HG02943 (cell line): ENCODE data around the gene TDRKH.

Experiments
- ATAC-seq: cut with Tn5 transposase; IDR thresholded peaks from one replicate; pipeline ENCODE4 v1.9.1; 2021; ENCODE audit warnings: mild to moderate bottlenecking, low read depth, moderate library complexity; ENCODE audit not compliant: unreplicated experiment

The TDRKH gene, protein sequence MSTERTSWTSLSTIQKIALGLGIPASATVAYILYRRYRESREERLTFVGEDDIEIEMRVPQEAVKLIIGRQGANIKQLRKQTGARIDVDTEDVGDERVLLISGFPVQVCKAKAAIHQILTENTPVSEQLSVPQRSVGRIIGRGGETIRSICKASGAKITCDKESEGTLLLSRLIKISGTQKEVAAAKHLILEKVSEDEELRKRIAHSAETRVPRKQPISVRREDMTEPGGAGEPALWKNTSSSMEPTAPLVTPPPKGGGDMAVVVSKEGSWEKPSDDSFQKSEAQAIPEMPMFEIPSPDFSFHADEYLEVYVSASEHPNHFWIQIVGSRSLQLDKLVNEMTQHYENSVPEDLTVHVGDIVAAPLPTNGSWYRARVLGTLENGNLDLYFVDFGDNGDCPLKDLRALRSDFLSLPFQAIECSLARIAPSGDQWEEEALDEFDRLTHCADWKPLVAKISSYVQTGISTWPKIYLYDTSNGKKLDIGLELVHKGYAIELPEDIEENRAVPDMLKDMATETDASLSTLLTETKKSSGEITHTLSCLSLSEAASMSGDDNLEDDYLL

DNA sequence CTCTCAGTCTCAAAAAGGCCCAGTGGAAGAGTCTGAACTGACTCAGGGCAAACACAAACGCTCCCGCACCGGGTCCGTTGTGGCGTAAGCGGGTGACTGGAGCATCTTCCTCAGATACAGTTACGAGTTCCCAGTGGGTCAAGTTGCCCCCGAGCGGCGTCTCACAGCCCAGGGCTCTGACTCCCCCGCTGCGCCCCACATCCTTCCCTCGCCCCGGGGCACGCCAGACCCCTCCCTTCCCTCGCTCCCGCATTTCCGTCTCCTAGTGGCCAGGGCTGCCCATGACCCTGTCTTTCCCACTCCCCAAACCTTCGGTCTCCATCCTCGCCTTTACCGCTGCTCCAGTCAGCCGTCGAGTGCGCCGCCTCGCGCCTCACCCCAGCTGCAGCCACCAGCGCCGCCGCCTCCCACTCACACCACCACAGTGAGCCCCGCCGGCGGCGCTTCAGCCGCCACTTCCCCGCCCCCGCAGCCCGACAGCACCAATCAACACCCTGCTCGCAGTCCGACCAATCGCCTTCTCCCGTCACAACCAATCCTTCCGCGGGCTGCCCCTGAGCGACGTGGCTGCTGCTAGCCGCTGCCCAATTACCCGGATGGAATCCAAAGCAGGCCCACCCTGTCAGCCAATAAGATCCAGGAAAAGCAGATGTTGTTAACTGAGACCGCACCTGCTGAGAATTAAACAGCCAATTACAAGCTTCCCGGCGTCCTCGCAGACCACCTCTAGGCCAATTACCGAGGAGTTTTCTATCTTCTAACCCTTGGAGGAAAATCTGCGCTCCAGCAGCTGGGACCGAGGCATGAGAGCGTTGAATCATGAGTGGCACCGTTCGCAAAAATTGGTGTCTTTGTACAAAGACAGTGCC lies at the start of gene TDRKH:
TDRKH (minus strand) TSS at position 430 of the 869 bp plus-strand sequence. CDS start 7,478 bp downstream, outside the sequence.
- peak; percentile 96 for ATAC-seq

DNA sequence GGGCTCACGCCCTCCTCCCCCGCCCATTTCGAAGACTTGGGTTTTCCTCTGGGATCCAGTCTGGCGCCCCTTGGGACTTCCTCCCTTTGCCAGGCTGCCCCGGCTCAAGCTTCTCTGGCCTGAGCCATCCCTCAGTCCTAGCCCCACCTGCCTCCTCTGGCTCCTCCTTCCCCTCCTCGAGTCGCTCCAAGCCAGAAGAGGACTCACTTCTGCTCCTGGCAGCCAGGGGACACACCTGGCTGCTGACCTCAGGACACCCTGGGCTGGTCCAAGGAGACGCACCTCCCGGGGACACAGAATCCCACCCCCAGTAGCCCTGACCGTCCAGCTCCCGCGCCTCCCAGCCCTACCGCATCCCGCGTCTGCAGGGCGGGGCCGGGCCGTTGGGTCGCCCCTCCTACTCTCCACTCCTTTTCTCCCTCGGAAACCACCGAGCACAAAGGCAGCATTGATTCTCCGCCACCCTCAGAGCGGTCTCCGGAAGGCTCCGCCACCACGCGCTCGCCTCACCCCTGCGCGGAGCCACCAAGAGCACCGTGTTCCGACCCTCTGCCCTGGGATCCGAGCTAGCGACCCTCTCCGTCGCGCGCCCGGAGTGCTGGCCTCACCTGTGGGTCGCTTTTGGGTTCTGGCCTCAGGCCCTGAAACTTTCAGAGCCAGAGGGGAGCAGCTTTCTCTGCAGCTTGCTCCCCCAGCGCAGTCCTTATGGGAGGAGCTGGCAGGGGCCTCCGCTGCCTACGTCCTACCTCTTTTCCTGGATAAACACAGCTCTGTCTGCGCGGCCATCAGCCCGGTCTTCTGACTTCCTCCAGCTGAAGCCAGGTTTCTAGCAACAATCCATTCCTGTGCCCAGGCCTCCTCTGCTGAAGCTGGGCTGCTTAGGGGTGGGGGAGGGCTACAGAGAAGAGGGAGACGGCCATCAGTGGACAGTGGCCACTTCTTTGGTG lies 49.4 kb upstream of the TDRKH start, which contains the start of gene C2CD4D:
C2CD4D (minus strand) TSS at position 364 of the 947 bp plus-strand sequence. CDS start 831 bp downstream, outside the sequence.
- ATAC-seq: no peak

DNA sequence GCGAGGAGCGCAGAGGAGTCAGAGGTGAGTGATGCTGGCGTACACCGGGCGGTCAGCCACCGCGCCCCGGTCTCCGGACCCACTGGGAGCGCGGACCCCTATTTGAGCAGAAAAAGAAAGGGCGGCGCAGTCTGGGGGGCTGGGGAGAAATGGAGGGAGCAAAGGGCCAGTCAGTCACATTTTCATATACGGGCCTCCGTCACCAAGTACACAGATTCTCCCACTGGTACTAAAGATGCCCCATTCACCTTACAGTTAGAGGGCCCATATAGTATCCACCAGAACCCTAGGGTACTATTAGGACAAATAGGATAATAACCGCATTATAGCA lies 48.7 kb upstream of the TDRKH start:
- no peak for ATAC-seq

DNA sequence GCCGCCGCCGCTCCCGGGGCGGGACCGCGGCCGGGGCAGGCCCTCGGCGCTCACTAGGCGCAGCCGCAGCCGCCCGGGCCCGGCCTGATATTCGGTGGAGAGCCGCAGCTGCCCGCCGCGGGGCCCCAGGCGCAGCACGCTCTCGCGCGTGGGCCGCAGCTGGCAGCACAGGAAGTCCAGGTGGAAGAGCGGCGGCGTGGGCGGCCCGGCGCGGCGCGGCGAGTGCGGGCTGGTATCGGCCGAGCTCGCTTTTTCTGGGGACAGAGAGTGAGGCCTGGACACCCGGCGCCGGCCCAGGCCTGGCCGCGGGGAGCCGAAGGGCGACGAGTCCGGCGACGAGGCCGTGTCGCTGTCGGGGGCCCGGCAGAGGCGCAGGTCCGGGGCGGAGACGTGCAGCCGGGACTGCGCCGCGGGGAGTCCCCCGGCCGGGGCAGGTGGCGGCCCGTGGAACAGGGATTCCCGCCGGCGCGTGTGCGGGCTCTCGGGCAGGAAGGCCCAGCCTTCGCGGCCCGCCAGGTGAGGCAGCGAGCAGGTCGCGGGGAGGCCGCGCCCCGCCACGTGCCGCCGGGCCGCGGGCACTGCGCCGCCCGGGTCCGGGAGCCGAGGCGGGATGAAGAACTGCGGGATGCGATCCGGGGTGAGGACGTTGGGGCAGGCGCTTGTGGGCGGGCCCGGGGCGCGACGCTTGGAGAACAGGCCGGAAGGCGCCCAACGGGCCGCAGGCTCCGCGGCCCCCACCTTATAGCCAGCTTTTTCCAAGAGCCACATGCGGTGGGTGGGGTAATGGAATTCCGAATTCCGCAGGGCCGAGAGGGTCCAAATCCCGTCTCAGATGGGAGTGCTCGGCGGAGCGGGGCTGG lies 48.2 kb upstream of the TDRKH start:
- no peak for ATAC-seq

DNA sequence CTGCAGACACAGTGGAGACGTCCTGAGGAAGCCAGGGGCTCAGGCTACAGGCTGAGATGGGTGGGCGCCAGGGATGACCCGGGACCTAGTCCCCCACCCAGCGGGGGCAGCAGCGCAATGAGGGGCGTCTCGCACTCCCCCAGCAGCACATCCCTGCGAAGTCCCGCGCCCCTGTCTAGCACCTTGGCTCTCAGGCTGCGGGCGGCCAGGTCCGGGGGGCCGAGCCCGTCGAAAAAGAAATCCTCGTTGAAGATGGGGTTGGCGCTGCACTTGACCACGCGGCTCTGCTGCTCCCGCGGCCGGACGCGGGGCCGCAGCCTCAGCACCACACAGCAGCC lies 47.6 kb upstream of the TDRKH start:
- ATAC-seq: no peak

DNA sequence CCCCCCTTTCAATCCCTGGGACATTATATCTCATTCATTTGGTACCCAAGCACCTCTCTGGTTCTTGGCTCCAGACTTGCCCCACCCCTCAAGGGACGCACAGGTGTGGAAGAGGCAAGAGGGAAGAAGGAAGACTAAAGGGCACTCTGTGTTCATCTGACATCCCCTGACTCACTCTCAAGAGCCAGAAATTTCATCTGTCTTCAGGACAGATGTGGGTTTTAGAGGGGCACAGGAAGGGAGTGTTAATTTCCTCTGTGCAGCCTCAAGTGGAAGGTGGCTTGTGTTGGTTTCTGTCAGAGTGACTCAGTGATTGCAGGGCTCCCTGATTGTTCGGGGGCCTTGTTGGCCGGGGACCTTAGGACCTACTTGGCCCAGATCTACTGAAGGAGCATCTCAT lies 46.9 kb upstream of the TDRKH start:
- no peak for ATAC-seq

DNA sequence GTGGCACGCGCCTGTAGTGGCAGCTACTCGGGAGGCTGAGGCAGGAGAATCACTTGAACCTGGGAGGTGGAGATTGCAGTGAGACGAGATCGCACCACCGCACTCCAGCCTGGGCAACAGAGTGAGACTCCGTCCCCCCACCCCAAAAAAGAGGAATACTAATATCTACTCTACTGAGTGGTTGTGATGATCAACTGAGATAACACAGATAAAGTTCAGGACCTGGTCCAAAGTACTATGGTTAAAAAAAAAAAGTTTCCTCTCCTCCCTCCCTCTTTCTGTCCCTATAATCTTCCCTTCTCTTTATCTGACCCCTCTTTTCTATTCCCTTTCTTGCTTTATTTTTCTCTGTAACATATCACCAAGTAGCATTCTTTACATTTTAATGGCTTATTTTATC lies 45.3 kb upstream of the TDRKH start:
- ATAC-seq: no peak

DNA sequence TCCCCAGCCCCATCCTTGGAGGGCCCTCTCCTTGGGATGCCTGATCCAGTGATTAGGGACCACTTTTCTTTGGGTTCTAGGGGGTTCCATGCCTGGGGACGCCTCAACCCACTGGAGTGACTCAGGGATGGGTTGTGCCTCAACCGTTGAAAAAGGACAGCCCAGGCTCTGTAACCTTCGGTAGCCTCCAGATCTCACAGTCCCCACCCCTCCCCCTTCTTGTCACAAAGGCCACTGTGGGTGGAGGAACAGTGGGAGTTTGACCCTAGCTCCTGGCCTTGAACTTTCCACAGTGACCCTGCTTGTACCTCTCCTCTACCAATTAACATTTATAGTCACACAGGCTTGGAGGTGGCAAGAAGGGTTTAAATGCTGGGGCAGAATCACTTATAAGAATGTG lies 43.9 kb upstream of the TDRKH start:
- ATAC-seq: no peak

DNA sequence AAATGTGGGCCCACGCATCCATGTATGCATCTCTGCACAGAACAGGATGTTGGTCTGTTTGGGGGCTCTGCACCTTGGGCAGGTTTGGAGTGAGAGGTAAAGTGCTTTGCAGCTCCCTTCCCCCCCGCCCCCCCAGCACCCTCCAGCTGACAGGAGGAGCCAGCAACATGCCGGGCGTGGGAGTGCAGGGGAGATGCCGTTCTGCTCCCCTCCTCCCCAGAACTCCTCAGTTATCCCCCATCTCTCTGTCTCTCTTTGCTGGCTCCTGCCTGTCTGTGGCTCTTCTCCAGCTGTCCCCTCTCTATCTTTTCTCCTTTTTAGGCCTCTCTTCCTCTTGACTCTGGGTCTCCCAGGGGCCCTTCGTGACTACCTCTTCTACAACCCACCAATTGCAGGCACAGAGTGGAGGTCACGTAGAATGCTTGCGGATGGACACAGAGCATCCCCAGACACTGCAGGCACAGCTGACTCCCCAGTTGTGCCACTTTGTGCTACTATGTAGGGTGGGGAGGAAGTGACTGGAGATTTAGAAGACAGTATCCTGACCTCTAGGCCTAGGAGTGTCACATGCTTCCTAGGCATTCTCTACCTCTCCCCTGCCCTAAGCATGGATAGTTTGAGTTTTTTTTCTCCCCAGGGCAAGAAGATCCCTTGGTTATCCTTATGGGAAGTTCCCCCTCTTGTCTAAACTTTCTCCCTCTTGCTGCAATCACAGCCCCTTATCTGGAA lies 43.0 kb upstream of the TDRKH start:
- no peak for ATAC-seq

DNA sequence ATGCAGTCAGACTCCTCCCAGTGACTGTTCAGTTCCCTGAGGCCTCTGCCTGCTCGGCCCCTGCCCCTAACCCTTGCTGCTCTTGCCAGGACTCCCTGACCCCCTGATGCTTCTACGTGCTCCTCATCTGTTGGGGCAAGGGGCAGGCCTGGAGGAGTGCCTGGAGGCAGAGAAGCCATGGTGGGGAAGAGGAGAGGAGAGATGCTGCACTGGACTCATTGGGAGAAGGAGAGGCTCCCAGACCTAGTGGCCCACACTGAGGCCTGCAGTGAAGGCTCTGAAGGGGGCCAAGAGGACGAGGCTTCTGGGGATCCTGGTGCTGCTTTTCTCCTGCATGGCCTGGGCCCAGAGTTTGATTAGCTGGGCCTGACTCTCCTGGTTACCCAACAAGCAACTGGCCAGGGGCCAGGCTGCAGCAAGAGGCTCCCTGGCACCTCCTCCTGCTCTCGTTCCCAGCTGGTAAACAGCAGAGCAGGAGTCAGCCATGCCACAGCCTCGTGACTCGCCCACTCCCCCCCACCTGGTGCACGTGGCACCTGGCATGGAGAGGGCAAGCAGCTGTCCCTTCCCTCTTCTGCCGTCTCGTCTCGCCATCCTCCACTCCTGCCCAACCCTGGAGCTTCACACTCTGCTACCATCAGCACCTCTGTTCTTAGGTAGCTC lies 42.1 kb upstream of the TDRKH start:
- no peak for ATAC-seq

DNA sequence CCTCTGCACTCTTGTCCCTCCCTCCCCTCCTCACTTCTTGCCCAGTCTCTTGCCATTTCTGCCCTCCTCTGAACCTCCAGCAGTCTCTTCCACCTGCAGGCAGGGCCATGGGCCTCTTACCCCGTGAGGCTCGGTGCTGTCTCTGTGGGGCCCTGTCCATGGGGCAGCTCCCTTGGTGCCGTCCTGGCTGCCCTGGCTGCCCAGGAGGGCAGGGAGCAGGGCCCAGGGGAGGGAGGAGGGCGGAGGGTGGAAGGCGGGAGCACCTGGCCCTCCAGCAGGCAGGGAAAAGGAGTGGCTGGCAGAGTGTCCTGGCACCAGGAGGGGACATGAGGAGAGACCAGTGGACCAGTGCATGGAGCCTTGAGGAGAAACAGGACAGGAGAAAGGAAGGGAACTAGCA lies 41.3 kb upstream of the TDRKH start, which contains the start of gene RORC:
RORC (minus strand) TSS at position 198 of the 400 bp plus-strand sequence; CDS start at position 160, 38 bp downstream.
- no peak for ATAC-seq

DNA sequence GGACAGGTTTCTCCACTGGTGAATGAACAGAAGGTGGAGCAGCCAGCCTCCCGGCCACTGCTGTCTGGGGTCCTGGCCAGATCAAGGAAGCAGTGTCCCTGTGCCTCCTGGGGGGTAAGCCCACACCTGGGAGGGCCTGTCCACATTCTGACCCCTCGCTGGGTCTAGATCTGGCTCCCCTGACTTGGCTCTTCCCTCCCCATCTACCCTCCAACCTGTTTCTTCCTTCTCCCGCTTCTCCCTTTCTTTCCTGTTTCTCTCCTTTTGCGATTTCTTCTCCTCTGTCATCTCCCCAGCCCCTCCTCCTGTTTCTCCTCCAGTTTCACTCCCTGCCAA lies 40.9 kb upstream of the TDRKH start:
- ATAC-seq: no peak

DNA sequence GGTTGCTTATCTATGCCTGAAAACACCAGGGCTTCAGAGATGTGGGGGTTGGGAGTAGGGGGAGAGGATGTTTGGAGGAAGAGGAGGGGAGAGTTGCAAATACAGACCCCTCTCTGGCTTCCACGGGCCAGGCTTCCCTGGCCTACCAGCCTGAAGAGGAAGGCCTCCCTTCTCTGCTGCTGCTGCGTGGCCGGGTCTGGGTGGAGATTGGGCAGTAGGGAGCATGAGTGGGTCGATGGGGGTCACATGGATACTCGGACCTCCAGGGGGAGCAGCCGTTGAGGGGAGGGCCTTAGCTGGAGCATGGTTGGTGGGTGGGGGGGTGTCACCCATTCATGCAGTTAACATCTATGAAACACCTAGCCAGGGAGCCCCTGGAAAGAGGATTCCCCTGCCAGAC lies 39.8 kb upstream of the TDRKH start:
- no peak for ATAC-seq

DNA sequence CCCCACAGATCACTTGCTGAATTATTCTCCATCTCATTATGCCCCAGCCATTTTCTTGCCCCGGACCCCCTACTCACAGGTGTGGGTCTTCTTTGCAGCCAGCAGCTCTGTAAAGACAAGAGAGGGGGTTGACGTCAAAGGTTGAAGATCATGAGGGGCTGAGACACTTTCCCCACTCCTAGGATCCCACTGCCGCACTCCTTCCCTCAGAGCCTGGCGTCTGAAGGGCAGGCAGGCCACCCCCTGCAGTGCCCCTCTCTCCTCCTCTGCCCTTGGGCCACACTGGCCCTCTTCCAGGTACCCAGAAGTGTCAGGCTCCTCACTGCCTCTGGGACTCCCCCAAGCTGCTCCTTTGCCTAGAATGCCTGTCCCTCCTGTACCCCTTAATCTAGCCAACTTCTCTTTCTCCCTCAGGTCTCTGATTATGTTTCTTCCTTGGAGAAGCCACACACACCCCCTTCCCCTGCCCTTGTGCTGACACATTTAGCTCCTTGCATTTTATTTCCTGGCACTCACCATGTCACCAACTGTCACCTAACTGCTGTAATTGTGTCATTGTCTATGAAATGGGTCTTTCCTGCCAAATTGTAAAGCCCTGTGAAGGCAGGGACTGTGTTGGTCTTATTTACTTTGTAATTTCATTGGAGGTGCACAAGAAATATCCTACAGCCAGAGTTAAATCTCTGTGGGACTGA lies 39.2 kb upstream of the TDRKH start:
- no peak for ATAC-seq

DNA sequence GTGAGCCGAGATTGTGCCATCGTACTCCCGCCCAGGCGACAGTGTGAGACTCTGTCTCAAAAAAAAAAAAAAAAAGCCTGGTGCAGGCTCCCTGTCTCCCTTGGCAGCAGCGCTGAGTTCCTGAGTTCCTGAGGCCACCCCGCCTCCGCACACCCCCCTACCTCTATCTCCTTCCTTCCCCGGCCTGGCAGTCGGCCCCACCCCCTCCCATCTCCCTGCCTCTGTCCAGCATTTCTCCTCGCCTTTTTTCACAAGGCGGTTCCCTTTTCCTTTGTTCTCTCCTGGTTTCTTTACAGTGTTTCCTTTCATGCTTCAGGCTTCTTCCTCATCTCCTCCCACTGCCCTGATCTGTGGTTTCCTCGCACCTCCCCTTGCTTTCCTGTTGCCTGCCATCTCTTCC lies 38.6 kb upstream of the TDRKH start:
- ATAC-seq: no peak

DNA sequence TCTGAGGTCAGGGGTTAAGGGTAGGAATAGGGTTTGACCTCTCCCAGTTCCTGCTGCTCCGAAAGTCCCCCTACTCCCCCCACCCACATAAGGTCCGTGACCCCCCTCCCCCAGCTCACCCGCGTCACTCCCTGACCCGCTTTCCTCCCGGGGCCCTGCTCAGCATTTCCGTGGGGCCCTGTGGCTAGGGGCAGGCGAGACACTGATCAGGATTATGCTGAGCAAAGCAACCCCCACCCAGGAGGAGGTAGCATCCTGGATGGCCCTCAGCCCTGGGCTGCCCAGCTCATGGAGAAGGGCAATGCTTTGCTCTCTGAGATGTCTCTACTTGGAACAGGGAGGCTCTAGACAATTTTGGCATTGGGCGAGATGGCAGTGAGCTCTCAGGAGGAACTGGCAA lies 37.6 kb upstream of the TDRKH start:
- no peak for ATAC-seq

DNA sequence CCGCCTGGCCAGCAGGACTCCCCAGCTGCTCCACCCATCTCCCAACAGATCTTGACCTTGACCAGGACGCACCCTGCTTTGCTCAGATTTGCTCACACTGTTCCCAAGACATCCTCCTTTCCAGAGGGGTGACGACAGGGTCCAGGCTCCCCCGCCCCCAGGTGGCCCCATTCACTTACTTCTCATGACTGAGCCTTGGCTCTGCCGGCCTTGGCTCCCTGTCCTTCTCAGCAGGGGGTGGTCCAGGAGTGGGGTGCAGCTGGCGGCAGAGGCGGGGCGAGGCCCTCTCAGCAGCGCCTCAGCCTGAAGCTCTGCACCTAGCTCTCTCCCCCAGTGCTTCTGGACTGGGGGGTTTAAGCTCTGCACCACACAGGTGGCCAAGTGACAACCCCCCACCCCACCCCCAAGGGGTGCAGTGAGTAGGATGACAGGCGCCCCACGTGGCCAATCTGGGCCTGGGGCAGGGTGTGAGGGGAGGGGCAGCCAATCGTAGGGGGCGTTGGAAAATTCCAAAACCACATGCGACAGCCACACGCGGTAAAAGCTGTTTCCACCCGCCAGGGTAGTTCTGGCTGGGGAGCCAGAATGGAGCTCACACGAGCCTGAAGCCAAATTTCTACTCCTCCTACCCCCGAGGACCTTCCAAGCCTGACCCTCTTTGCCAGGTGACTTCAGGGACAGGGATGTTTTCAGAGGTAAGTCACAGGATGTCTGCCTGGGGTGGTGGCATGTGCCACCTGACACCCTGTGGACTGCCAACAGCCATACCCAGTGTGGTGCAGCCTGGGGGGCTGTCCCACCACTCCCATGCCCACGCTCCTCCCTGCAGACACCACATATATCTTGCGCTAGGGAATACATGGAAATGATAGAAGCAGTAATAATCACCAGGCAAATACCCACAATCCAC lies 35.7 kb upstream of the TDRKH start:
- ATAC-seq: no peak
